Measurements from ENCODE around the gene SFXN4. TPM values are rescaled to one million over a fixed set of nuclear protein-coding genes. Genes with fewer than 3 reads are reported as not detected.
"Not testable (repeated sequence)": the region's sequence is repeated elsewhere in the genome, so short reads cannot be mapped to it uniquely, and the experiment has no call there.

Gene SFXN4
- total RNA-seq, 1 donor from 2014 or later = 22.6 TPM

GRCh38 chr10:119190954-119191785 lies 25.7 kb upstream of the SFXN4 start:
- no peak for DNase-seq

- no peak for DNase-seq
Measured at GRCh38 chr10:119190353-119190752, 24.8 kb upstream of the SFXN4 start.

GRCh38 chr10:119189811-119190282 lies 24.3 kb upstream of the SFXN4 start:
- DNase-seq = no peak

DNA sequence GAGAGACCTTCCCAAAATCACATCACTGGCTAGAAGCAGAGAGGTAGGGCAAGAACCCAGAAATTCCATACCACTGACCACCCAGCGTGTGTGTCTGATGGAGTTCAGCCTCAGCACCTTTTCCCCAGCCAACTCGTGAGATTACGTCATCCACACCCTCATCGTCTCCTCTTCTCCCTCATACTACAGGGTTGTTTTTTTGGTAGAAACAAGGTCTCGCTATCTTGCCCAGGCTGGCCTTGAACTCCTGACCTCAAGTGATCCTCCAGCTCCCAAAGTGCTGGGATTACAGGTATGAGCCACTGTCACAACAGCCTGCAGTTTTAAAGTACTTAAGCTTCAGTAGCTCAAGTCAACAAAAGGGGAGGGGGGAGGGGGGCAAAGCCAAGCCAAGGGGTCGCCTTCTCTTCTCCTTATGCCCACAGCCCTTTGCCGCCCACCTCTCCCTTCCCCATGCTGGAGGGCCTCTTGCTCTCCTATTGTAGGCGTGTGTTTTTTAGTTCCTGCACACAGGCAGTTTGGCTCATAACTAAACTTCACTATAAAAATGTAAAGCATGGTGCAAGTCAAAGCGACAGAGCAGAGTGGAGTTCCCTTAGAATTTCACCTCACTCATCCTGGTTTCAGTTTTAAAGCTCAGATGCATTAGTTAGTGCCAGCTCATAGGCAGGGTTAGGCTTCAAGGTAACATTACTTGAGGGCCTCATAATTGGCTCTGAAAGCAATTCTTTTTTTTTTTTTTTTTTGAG lies 18.3 kb upstream of the SFXN4 start:
- DNase-seq = no peak

DNA sequence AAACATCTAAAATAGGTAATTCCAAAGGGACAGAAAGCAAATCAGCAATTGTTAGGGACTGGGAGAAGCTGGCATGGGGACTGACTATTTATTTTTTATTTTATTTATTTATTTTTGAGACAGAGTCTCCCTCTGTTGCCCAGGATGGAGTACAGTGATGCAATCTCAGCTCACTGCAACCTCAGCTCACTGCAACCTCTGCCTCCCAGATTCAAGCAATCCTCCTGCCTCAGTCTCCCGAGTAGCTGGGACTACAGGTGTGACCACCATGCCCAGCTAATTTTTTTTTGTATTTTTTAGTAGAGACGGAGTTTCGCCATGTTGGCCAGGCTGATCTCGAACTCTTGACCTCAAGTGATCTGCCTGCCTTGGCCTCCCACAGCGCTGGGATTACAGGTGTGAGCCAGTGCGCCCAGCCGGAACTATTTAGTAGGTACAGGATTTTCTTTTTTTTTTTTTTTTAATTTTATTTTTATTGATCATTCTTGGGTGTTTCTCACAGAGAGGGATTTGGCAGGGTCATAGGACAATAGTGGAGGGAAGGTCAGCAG lies 15.4 kb upstream of the SFXN4 start:
- DNase-seq = not testable (repeated sequence)

DNA sequence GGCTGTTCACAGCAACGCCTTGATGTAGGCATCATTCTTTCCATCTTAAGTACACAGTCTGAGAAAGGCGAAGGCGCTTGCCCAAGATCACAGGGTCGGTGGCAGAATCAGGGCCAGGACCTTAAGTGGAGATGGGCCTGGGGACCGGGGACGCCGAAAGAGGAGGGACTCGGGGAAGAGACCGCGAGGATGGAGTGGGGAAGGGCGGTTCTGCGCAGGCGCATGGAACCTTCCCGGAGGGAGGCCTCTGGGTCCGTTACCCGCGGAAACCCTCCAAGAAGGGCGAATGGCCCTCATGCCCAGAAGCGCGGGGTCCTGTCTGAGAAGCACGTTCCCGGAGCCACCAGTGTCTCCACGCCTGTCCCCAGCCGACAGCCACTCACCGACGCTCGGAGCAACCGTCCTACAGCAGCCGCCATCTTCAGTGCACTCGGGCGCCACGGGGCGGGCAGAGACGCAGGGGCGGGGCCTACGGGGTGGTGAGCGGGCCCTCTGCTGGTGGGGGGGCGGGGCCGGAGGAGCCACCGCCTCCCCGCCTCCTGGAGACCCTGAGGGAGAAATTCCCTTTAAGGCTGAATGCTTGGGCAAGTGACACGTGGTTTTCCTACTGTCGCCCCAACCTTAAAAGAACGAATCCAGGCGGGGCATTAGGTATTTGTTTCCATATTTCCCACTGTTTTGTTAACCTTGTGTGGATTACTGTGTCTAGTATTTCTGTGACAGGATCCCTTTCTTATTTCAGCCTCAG lies 13.0 kb upstream of the SFXN4 start, which contains the start of gene PRDX3:
Gene PRDX3, minus strand, starts transcription at position 441 of the 748 bp plus-strand sequence. Its CDS starts 22 bp downstream, at position 419.
- DNase-seq = peak; percentile 91

GRCh38 chr10:119177708-119178371 lies 12.3 kb upstream of the SFXN4 start:
- no peak for DNase-seq

DNA sequence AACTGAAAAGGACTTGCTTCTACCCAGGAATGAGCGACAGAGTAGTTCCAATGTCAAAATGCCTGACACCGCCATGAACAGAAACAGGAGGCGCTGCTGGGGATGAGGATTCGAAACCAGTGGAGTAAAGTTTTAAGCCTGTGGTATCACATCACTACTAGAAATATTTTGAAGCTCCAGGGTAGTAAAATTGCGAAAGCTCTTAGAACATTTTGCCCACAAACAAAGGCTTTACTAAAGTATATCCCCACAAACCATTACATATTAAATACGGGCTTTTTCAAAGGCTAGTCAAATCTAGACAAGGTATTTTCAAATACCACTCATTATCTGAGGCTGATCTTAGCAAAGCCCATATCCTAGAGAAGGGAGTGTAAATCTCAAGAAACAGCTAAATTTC lies 10.7 kb upstream of the SFXN4 start:
- DNase-seq = no peak

- no peak for DNase-seq
Measured at GRCh38 chr10:119174109-119174508, 8.6 kb upstream of the SFXN4 start.

DNA sequence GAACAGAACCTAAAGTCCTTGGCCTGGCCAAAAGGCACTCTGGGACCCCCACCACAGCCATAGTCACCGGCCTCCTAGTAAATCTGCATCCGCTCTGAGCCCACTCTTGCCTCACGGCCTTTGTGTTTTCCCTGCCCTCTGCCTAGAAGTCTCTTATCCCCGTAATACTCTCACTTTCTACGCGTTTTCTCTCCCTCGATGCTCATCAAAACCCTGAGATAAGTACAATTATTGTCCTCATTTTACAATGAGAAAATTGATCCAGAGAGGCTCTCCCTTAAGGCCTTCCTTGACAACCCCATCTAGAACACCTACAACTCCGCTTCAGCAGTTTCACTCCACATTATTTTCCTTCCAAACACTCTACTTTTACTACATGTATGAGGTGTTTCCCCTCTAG lies 1.5 kb upstream of the SFXN4 start:
- DNase-seq = no peak

DNA sequence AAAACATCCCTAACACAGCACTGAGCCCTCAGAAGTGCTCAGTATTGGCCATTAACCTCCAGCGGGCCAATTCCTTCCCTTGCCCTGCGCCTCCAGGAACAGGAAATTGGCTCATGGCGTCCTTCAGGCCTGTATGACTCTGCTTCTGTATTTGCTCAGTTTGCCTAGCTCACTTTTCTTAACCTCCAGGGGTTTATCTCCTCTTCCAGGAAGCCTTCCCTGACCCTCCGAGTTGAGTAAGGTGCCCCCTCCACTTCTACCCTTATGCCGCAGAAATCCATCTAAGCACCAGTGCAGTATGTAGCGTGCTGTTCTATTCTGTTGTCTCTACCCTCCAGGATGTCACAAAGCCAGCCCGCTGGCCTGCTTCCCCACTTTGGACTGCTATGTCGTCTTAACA lies 1.1 kb upstream of the SFXN4 start:
- DNase-seq = no peak

DNA sequence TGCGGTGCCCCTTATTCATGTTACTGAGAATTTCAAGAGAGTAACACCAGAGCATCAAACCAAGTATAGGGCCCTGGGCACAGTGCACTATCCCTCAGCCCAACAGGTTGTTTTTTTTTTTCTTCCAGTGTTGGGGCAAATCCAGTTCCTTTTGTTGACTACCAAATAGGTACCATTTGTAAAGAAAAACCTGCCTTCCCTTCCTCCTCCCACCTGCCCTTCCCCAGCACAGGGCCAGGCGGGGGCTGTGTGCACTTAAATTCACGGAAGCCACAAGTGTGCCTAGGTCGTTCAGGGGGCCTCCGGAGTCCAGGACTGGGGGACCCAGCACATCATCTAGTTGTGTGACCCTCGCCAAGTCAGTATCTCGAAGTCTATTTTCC lies 595 bp upstream of the SFXN4 start:
- no peak for DNase-seq

DNA sequence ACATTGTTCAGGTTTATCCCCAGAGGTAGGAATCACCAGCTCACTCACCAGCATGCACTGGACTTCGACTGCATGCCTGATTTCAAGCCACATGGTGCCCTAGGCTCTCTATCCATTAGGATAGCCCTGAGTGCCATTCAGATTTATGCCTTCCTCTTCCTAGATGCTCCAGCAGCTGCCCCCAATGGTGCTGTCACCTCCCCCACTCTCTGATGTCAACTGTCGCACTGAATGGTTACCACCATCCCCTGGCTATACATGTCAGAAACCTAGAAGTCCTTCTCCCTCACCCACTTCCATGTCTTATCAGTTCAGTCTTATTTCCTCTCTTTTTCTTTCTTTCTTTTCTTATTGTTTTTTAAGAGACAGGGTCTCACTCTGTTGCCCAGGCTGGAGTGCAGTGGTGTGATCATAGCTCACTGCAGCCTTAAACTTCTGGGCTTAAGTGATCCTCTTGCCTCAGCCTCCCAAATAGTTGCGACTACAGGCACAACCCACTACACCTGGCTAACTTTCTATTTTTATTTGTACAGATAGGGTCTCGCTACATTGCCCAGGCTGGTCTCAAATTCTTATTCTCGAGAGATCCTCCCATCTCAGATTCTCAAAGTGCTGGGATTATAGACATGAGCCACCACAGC lies 2.9 kb downstream of the SFXN4 start:
- DNase-seq = no peak

DNA sequence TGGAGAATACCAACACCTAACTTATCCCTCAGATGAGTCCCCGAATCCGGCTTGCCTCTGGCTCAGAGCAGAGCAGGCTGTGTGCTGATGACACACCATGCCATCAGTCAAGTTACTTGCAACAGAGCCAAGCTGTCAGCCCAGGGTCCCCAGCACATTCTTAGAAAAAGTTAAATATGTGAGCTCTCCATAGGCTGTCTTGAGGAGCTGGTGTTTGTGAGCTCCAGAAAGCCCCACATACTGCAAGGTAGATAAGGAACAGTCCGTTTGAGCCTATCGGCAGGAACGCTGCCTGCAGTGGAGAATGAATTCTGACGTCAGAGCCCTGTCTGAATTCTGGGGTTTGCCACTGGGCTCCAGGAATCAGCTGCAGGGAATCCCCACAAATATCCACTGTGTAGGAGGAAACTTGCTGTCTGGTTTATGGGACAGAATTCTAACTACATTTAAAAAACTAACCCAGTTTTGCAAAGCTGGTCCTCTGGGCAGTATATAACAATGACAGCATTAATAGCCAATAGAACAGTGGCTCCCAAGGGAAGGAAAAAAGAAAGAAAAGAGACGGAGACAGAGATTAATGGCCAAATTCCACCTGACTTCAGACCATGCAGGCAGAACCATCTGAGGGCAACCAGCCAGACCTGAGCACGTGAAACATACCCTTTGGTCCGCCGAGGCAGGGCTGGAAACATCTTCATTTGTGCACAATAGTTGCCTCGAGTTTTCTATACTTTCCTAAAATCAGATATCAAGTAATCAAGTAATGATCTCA lies 3.6 kb downstream of the SFXN4 start:
- DNase-seq = no peak

DNA sequence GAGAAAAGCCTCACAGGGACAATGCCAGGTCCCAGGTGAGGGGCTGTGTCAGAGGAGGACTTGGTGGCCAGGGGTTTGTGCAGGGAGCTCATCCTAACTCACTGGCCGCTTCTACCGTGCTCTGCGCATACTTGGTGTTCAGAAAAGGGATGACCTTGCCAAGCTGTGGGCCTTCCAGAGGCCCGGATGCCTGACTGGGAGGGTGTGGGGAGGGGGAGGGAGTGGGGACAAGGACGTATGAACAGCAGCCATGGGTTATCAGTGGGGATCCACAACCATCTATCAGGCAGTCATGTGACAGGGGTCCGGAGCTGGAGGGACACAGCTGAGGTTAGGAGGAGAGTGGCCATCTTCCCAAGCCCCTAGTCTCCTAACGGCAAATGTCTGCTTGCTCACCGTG lies 6.2 kb downstream of the SFXN4 start:
- no peak for DNase-seq

GRCh38 chr10:119153661-119154060 lies 11.9 kb downstream of the SFXN4 start:
- DNase-seq = no peak

DNA sequence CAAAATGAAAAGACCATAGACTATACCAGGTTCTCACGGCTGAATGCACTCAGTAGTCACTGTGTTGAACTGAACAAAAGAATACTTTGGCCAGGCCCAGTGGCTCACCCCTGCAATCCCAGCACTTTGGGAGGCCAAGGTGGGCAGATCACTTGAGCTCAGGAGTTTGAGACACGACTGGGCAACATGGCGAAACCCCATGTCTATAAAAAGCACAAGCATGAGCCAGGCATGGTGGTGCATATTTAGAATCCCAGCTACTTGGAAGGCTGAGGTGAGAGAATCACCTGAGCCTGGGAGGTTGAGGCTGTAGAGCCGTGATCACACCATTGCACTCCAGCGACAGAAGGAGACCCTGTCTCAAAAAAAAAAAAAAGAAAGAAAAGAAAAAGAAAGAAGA lies 12.5 kb downstream of the SFXN4 start:
- DNase-seq = no peak

GRCh38 chr10:119151601-119152000 lies 13.9 kb downstream of the SFXN4 start:
- DNase-seq = not testable (repeated sequence)

- no peak for DNase-seq
Measured at GRCh38 chr10:119149729-119150128, 15.8 kb downstream of the SFXN4 start.

- no peak for DNase-seq
Measured at GRCh38 chr10:119149157-119149556, 16.4 kb downstream of the SFXN4 start.

DNA sequence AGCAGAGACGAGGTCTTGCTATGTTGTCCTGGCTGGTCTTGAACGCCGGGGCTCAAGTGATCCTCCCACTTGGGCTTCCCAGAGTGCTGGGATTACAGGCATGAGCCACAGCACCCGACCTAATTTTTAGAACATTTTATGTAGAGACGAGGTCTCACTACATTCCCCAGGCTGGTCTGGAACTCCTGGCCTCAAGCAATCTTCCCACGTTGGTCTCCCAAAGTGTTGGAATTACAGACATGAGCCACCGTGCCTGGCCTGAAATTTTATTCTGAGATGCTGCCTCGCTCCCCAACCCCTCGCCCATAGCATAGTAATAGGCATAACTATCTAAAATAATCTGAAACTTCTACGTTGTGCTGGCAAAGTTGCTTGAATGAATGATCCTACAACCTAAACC lies 21.9 kb downstream of the SFXN4 start:
- DNase-seq = no peak

All from occipital lobe (tissue), 2 donors.